DMS 273 (cell line): Measurements from ENCODE around the gene ETFA.

Source experiments
- DNase-seq: peaks from one replicate; lab custom pipeline; 2025; ENCODE audit not compliant: unreplicated experiment; lab: John Stamatoyannopoulos, UW

The ETFA gene

GRCh38 chr15:76223521-76223920 lies 87.7 kb downstream of the ETFA start:
- no peak for DNase-seq

GRCh38 chr15:76222159-76222558 lies 89.1 kb downstream of the ETFA start:
- no peak for DNase-seq

GRCh38 chr15:76221085-76221767 lies 90.0 kb downstream of the ETFA start:
- DNase-seq = no peak

- DNase-seq = no peak
These were observed 93.4 kb downstream of the ETFA start for GRCh38 chr15:76217882-76218217.

GRCh38 chr15:76217029-76217881 lies 94.0 kb downstream of the ETFA start:
- DNase-seq = no peak

GRCh38 chr15:76215634-76216033 lies 95.6 kb downstream of the ETFA start:
- DNase-seq = no peak

GRCh38 chr15:76209942-76210341 lies 101.3 kb downstream of the ETFA start:
- no peak for DNase-seq

- DNase-seq = no peak
These were observed 101.7 kb downstream of the ETFA start for GRCh38 chr15:76209523-76209922.

- no peak for DNase-seq
These were observed 102.4 kb downstream of the ETFA start for GRCh38 chr15:76208786-76209424.

- no peak for DNase-seq
These were observed 103.0 kb downstream of the ETFA start for GRCh38 chr15:76208084-76208785.

GRCh38 chr15:76206325-76206976 lies 104.8 kb downstream of the ETFA start:
- peak; percentile 93 for DNase-seq

GRCh38 chr15:76204916-76205460 lies 106.3 kb downstream of the ETFA start:
- DNase-seq = no peak

GRCh38 chr15:76204109-76204845 lies 107.0 kb downstream of the ETFA start:
- DNase-seq = no peak

GRCh38 chr15:76203346-76204108 lies 107.7 kb downstream of the ETFA start:
- no peak for DNase-seq

- no peak for DNase-seq
These were observed 109.6 kb downstream of the ETFA start for GRCh38 chr15:76201536-76202255.

GRCh38 chr15:76200641-76201105 lies 110.6 kb downstream of the ETFA start:
- DNase-seq = peak; percentile 8

GRCh38 chr15:76200083-76200465 lies 111.2 kb downstream of the ETFA start:
- no peak for DNase-seq
